ENCODE data around the gene DDX47.

The DDX47 gene

DNA sequence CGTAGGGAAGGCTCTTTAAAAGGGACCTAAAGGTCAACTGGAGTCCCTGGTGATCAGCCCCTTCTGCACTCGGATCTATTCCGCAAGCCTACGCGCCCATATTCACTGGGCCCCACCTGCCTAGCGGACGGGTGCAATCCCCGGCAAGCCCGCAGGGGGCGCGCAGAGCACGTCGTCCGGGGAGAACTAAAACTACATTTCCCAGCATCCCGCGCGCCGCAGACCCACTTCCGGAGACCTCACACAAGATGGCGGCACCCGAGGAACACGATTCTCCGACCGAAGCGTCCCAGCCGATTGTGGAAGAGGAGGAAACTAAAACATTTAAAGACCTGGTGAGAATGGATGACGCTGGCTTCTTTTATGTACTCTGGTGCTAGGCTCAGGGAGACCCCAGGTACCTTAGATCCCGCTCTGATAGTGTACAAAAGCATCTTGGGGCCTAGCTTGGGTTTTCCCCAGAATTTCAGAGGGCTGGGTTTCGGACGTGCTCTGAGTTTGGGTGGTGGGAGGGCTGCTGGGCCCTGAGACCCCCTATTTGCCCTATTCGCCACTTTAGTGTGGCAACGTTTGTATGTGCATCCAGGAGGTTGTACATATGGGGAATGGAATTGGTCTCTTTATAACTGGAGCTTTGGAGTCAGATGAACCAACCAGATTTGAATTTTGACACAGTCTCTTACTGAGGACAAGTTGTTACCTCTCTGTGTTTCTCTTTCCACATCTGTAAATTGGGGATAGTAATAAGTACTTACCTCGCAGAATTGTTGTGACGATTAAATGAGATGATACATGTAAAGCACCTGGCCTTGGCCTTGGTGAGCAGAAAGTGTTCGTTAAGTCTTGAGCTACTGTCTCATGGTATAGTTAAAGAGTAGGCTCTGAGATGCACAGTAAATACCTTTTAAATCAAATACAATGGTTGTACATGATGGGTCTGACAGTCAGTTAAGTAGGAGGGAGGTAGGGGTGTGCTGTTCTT is at the start of gene DDX47:
TSS of gene DDX47 (plus strand) at position 227 of the 982 bp plus-strand sequence. CDS start at position 249, 22 bp downstream.
- DNase-seq (ENCODE audit: low read depth) = peak; percentile 89

DNA sequence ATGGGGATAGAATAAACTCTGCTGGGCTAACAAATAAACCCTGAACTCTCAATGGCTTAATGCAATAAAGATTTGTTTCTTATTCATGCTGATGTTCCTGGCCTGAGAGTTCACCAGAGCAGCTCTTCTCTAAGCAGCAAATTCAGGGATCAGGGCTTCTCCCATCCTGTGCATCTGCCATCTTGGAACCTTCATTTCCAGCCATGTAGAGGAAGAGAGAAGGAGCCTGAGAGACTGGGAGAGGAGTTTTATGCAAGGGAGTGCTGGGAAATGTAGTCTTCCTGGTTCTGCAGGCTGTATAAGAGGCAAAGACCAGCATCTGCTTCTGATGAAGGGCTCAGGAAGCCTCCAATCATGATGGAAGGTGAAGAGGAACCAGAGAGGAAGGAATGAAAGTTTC is 48.3 kb upstream of the DDX47 start:
- DNase-seq (ENCODE audit: low read depth) = no peak

DNA sequence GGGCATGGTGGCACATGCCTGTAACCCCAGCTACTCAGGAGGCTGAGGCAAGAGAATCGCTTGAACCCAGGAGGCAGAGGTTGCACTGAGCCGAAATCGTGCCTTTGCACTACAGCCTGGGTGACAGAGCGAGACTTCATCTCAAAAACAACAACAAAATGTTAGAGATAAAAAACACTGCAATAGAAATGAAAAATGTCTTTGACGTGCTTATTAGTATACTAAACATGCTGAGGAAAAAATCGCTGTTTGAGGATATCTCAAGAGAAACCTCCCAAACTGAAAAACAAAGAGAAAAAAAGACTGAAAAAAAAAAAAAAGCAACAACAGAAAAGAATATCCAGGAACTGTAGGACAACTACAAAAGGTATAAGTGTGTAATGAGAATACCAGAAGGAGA is 42.9 kb upstream of the DDX47 start:
- no peak for DNase-seq (ENCODE audit: low read depth)

DNA sequence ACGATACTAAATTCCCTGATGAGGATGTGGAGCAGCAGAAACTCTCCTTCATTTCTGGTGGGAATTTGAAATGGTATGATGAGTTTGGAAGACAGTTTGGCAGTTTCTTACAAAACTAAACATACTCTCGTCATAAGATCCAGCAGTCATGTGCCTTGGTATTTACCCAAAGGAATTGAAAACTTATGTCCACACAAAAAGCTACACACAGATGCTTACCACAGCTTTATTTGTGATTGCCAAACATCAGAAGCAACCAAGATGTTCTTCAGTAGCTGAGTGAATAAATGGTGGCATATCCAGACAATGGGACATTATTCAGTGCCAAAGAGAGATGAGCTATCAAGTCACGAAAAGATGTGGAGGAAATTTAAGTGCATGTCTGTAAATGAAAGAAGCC is 38.4 kb upstream of the DDX47 start:
- no peak for DNase-seq (ENCODE audit: low read depth)

DNA sequence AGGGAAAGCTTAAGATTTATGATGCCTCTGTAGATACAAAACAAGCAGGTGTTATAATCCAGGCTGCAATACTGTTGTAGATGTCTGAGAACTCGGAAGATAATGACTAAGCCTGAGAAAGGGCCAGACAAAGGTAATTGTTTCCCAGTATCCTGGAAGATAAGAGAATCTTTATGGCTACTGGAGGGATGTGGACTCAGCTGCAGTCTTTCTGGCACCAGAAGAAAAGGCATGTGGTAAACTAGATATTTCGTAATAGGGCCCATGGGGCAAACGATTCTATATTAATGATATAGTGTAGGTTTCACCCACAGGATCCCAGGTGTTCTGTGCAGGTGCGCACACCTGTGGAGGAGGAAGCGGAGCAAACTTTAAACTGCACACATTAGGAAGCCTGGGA is 36.9 kb upstream of the DDX47 start:
- DNase-seq (ENCODE audit: low read depth) = no peak

DNA sequence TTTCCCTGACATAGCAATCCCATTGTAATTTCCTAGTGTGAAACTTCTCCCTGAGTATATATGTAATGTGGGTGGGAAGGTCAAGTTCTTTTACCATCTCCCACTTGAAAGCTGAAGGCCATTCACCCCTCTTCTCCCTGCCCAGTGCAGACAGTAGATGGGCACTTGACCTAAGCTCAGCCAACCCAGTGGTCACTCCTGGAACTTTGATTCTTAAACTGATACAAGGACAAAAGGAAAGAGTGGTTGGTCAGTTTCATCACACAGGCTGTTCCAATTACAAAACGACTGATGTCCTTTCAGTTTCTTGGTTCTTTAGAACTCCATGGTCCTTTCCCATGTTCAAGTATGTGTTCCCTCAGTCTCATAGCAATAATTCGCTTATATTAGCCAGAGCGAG is 36.1 kb upstream of the DDX47 start:
- no peak for DNase-seq (ENCODE audit: low read depth)

DNA sequence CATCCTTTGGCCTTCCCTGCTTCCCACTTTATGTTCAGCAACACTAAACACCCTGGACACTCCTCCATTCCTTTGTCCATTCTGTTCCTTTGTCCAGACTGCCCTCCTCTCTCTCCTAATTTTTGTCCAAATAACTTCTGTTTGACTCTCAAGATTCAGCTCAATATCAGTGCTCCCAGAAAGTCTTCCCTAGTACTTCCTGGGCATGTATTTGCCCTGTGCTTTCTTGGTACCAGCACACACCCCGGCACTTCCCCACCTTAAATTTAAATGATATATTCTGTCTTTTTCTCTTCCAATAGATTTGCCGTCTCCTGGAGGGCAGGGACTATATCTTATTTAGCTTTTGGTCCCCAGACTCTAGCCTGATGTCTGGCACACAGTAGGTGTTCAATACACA is 34.1 kb upstream of the DDX47 start:
- DNase-seq (ENCODE audit: low read depth) = no peak

DNA sequence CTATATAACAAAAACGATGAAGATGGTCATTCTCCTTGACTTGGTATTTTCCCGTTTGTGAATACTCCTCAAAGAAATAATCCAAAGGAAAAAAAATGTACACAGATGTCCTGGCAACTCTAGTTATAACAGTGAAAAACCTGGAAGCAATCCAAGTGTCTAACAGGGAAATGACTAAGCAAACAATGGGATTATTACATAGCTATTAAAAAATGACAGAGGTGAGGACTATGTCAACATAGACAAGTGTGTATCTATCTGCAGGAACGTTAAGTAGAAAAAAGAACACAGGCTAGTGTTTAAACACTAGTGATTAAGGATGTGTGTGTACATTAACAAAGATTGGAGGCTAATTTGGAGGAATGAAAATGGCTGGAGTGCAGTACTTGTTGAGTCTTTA is 33.6 kb upstream of the DDX47 start:
- DNase-seq (ENCODE audit: low read depth) = peak; percentile 91

DNA sequence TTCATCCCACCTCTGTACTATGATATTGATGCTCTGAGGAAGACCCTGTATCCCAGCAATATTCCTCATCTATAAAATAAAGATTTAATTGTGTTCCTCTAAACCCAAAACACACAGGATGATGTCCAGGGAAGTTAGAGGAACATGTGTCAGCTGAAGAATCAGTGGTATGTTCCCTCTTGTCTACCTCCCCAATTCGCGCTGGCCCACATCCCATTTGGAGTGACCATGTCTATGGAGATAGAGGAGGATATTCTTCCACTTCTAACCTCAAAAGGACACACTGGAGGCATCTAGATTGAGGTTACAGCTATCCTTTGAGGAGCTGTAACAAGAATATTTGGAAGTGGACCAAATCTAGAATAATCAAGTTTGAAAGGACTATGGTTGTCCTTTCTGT is 29.0 kb upstream of the DDX47 start:
- DNase-seq (ENCODE audit: low read depth) = no peak

DNA sequence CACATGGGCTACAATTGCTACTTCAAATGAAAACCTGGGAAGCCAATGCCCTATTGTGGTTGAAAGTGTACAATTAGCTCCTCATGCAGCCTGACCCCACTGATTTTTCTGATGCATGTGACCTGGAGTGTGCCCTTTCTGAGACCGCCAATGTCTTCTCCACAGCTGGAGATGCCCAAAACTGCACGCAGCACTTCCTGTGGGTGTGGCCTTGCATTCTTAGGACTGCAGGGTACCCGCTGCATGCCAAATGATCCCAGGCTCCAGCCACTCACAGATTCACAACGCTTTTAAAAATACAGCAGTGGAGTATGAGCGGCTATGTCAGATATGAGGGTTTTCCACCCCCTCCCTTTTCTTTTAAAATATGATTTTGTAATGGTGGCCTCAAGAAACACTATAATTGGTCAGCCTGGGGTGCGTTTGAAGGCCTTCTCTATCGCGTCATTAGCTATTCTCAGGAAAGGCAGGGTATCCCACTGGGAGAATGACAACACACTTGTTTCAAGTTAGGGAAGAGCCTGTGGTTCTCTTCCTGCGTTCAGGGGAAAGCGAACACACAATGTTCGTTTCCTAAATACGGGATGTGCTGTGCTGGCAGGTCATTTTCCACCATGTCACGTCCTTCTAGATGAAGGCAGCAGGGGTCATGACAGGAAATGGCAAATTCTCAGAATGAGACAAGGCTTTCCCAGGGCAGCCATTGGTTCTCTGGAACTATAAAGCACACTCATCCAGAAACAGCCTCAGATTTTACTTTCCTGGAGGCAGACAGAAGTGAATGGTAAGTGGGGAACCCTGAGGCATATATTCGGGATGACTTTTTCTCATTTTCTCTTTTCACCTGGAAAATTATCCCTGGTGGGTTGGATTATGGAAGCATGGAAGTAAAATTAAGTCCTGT is 28.0 kb upstream of the DDX47 start, which contains the start of gene APOLD1:
TSS of gene APOLD1 (plus strand) at position 749 of the 904 bp plus-strand sequence. CDS start at position 782, 33 bp downstream.
- DNase-seq (ENCODE audit: low read depth) = peak; percentile 15

DNA sequence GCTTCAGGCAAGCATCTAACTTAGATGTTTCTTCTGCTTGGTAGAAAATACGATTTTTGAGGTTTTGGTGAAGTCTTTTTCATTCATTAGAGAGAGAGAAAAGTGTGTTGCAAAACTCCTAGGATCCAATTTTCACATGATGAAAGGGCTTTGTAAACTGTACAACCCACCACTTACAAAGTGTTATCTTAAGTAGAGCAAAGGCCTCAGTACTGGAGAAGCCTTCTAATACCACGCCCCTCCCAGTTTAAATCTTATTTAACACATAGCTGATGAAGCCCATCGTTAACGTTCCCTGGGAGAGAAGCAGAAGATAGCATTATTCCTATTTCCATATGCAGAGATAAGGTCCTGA is 26.8 kb upstream of the DDX47 start:
- peak; percentile 38 for DNase-seq (ENCODE audit: low read depth)

DNA sequence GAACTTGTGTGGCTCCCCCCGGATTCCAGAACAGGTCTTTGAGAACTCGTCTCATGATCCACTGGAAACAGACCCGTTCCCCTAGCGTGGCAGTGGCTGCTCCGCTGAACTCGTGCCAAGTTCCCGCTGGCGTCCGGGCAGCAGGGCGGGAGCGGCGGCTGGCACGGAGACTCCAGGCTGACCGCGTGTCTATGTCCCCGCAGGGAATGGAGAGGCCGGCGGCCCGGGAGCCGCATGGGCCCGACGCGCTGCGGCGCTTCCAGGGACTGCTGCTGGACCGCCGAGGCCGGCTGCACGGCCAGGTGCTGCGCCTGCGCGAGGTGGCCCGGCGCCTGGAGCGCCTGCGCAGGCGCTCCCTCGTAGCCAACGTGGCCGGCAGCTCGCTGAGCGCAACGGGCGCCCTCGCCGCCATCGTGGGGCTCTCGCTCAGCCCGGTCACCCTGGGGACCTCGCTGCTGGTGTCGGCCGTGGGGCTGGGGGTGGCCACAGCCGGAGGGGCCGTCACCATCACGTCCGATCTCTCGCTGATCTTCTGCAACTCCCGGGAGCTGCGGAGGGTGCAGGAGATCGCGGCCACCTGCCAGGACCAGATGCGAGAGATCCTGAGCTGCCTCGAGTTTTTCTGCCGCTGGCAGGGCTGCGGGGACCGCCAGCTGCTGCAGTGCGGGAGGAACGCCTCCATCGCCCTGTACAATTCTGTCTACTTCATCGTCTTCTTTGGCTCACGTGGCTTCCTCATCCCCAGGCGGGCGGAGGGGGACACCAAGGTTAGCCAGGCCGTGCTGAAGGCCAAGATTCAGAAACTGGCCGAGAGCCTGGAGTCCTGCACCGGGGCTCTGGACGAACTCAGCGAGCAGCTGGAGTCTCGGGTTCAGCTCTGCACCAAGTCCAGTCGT is 26.2 kb upstream of the DDX47 start:
- DNase-seq (ENCODE audit: low read depth) = peak; percentile 82

DNA sequence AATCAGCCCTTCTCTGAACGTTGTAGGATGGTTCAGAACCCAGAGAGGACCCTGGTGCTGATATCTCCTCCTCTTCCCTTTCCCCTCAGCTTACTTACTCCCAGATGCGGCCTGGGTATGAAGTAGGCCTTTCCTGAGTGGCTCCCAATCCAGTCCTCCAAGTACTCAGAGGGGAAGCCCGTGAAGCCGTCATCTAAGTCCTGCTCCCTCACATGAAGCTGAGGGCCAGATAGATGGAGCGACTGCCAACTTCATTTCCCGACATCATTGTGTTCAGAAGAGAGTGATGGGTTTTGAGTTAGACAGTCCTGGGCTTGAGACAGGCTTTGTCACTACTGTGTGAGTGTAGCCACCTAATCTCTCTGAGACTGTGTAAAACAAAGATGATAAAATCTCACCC is 25.0 kb upstream of the DDX47 start:
- DNase-seq (ENCODE audit: low read depth) = peak; percentile 15

DNA sequence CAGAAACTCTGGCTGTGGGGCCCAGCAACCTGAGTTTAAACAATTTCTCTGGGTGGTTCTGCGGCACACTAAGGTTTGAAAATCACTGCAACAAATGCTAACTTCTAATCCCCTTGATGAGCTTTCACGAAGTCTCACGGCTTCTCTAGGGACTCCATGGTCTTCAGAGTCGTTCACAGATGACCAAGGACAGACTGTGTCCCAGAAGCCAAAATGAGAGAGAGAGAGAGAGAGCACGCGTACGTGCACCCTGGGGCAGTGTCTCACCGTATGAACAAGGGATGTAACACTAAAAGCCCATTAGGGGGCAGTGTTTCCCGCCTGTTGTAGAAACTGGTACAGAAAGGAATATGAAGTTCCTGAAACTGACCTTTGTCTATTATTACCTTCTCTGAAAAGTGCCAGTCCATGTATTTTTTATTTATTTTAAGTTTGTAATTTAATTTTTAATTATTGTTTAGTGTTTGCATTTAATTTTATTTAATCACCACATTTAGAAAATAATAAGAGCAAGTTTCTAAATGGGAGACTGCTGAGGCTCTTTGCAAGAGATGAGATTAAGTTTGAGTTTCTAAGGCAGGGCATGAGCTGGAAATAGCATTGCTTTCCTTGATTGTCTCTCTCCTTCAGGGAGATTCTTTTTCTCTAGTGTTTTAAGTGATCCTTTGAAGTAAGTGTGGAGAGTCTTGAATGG is 24.3 kb upstream of the DDX47 start:
- peak; percentile 74 for DNase-seq (ENCODE audit: low read depth)

DNA sequence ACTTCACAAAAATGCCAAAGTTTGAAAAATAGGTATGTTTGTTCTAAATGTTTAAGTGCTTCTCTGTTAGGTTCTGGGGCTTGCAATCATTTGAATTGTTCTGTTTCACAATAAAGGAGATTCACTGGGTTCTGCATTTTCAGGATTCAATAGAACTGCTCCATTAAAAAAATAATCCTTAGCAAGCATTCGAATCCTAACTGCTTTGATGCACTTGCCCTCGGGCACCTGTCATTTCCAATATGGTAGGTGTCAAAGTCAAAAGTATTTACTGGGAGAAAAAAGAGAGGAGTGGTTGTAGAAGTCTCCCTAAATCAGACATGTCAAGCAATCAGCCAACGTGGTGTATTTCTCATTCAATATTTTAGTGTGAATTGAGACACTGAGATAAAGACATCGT is 22.2 kb upstream of the DDX47 start:
- DNase-seq (ENCODE audit: low read depth) = no peak

DNA sequence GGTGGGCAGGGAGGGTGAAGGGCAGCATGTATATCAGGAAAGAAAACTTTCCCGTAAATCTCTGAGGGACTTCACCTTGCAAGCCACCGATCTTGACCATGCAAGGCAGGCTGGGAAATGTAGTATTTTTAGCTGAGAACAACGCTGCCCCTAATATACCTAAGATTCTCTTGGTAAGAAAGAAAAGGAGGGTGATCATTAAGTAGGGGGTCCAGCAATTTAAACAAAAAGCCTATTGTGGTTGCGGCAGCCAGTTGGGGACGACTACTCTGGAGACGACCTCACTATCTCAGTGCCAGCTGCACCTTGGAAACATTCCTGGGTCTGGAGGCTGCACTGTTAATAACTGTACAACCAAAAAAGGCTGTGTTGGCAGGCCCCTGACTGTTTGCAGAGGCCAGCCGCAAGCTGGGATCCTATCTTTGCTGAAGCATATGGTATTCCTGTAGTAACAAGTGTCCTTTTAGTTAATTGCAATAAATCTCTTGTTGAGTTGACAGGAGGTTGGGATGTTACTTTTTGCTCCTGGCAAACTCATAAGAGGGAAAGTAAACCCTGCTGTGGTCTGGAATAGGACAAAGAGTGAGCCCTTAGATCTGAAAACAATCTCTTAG is 21.3 kb upstream of the DDX47 start:
- DNase-seq (ENCODE audit: low read depth) = no peak

DNA sequence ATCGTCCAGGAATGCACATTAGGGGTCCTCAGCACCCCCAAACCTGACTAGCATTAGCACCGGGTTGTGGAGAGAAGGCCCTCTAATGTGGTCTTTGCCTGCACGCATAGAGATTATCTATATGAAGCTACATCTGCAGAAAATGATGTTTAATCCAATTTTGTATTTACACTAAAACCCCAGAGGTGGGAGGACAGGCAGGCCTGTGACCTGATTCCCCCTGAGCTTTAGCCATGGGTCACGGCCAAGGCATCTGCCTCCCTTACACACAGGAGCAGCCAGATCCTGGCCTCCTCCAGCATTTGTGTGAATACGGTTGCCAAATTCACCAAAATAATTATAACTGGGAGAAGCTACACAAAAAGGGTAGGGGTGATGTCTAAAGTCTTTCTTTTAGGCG is 20.7 kb upstream of the DDX47 start:
- DNase-seq (ENCODE audit: low read depth) = no peak

DNA sequence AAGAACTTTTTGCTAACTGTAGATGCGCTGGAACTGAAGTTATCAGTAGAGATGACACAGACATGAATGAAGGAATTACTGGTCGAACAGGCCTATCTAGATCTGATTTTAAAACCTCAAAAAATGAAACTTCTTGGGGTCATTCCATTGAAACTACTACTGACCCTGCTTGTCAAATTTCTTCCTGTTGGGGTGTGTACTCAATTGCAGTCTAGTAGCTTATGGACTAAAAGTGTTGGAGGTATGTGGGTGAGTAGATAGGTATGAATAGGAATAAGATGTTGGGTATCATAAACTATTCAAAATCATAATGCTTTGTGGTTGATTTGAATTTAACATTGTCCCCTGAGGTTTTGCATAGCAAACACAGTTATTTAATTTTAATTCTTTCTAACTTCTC is 18.5 kb upstream of the DDX47 start:
- DNase-seq (ENCODE audit: low read depth) = no peak

DNA sequence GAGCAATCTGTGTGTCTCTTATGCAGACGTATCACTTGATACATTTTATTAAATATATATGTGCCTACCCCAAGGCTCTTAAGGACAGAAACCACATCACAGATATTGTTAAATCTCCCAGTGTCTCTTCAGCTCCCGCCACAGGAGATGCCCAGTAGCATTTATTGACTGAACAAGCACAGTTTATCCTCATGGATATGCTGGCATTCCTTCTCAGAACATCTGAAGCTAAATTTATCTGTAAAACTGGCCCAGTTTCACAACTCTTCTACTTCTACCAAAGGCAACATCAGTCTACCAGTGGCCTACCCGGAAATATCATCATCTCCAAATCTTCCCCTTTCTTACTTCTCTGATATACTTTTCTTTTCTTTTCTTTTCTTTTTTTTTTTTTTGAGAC is 17.0 kb upstream of the DDX47 start:
- DNase-seq (ENCODE audit: low read depth) = no peak

DNA sequence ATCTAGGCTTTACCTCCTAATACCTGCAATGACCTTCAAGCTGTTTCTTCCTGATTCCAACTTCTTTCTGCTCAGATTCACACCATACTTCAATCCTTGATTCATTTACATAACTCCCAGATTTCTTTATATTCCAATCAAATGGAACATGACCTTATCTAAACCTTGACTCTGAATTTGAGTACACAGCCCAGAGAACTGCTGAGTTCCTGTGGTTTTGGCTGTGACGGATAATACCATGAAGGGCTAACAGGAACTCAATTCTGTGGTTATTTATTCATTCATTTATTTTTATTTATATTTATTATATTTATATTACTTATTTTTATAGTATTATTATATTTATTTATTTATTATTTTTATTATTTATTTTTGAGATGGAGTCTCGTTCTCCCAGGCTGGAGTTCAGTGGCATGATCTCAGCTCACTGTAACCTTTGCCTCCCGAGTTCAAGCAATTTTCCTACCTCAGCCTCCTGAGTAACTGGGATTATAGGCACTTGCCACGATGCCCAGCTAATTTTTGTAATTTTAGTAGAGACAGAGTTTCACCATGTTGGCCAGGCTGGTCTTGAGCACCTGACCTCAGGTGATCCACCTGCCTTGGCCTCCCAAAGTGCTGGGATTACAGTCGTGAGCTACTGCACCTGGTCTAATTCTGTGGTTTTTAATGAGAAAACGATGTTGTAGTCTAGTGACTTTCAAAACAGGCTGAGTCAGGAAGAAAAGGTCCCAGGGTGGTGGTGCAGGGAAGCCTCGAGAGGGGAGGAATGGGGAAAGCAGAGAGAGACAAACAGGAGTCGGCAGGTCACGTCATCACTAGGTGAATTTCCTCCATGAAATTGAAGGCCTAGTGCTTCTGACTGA is 16.0 kb upstream of the DDX47 start:
- peak; percentile 56 for DNase-seq (ENCODE audit: low read depth)

Measured in iris pigment epithelial cell (primary cell).